DMS 273 treated with DMSO at 0.1 percent for 48 hours (cell line): ENCODE measurements around the gene DNAJC12.
"Not testable (repeated sequence)": the region's sequence is repeated elsewhere in the genome, so short reads cannot be mapped to it uniquely, and the experiment has no call there.

Experiments used
- DNase-seq: peaks from one replicate; lab custom pipeline; 2025; lab: John Stamatoyannopoulos, UW

Gene DNAJC12

DNA sequence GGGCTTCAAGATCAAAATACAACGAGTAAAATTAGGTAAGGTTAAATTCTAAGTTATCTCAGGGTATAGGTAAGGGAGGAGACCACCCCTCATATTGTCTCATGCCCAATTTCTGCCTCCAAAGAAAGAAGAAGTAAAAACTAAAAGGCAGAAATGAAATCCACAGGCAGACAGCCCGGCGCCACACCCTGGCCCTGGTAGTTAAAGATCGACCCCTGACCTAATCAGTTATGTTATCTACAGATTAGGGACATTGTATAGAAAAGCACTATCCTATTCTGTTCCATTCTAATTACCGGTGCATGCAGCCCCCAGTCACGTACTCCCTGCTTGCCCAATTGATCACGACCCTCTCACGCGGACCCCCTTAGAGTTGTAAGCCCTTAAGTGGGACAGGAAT, 75.4 kb downstream of the DNAJC12 start:
- DNase-seq, result not testable (repeated sequence)

DNA sequence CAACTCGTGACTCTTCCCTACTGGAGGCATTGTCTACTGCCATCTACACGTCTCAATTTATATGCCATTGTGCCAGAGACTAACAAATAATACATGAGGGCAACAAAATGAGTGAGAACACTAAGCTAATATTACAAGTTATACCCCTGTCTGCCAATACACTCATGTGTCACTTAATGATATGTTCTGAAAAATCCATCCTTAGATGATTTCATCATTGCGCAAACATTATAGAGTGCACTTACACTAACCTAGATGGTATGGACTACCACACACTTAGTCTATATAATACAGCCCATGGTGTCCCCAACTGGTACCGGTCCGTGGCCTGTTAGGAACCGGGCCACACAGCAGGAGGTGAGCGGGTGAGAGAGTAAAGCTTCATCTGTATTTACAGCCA, 77.7 kb downstream of the DNAJC12 start:
- DNase-seq, result no peak
